Mesodermal cell (in vitro differentiated cells): ENCODE data around the gene DOCK1.

ENCODE experiments used
- H3K27ac ChIP-seq: 2 replicates; pipeline ENCODE4 v1.7.0; 2013; ENCODE audit warnings: mild to moderate bottlenecking, low read depth, low read length, moderate library complexity; ENCODE audit not compliant: severe bottlenecking
- H3K36me3 ChIP-seq: 2 replicates; pipeline ENCODE4 v1.7.1; 2013; ENCODE audit warnings: mild to moderate bottlenecking, low read length, moderate library complexity; ENCODE audit not compliant: control insufficient read depth, insufficient read depth
- H3K4me1 ChIP-seq: one replicate; pipeline ENCODE4 v1.7.1; 2013; ENCODE audit warnings: mild to moderate bottlenecking, low read length; ENCODE audit not compliant: insufficient read depth, control insufficient read depth, poor library complexity, severe bottlenecking
- H3K4me3 ChIP-seq: 2 replicates; pipeline ENCODE4 v1.7.0; 2013; ENCODE audit warnings: low read length, control low read depth, mild to moderate bottlenecking; ENCODE audit not compliant: insufficient read depth, poor library complexity, severe bottlenecking; ENCODE audit errors: extremely low read depth
- H3K9me3 ChIP-seq: 2 replicates; pipeline ENCODE4 v1.7.1; 2013; ENCODE audit warnings: mild to moderate bottlenecking, low read length, moderate library complexity; ENCODE audit not compliant: control insufficient read depth
- WGBS, 2 experiments: methylation state at CpG; one replicate each; pipeline ENCODE4 v1.1.5; 2013; ENCODE audit warnings: missing lambda C conversion rate in 2 of 2; ENCODE audit not compliant: insufficient coverage in 2 of 2; 5-methylcytosine and 5-hydroxymethylcytosine counted together

Gene DOCK1

DNA sequence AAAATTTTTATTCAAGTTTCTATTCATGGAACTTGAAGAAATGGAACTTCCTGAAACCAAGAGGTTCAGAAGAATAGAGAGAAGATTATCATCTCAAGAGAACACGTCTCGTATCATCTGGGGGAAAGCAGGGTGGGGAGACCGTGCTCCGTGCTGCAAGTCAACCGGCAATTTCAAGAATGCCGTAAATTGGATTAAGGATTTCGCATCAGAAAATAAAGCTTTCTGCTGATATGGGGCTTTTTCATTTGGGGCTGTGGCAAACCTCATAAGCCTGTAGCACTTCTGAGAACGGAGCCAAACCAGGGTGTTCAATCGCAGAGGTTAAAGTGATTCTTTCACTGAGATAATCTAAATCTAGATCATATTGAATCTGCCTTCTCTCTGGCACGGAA lies 493.7 kb downstream of the DOCK1 start:
- no peaks in the 10 kb centered on the region for H3K9me3 ChIP-seq
- no peak overlapping the region for H3K27ac ChIP-seq
- peaks cover 21% of the 10 kb centered on the region for H3K4me1 ChIP-seq
- WGBS, 2 experiments, result 65 to 66% methylated on average over 7 of the region's 10 CpGs
- no peak overlapping the region for H3K4me3 ChIP-seq
- H3K36me3 ChIP-seq, result peaks cover 10% of the 10 kb centered on the region

DNA sequence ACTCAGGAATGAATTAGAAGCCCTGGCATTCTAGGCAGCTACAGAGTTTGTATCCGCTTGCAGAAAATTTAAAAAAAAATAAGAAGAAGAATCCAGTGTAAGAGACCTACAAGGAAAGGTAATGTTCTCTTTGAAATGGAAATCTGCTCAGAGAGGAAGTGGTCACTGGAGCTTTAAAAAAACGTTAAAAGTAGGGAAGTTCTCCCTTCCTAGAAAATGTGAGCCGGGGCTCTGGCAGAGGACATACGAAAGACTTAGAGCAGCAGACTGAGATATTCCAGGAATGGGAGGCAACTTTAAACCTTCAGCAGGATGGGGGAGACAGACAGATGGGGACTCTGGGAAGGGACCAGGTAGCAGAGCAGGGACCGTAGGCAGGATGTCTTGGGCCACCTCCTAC lies 494.4 kb downstream of the DOCK1 start:
- Histone ChIP-seq H3K4me1 (peaks cover 21% of the 10 kb centered on the region), H3K4me3 (no peak overlapping the region), H3K36me3 (peaks cover 14% of the 10 kb centered on the region), H3K9me3 (no peaks in the 10 kb centered on the region), H3K27ac (peak overlapping the region; percentile 0)
- 56 to 75% methylated on average over 3 to 5 of the region's 5 CpGs for WGBS, 2 experiments

DNA sequence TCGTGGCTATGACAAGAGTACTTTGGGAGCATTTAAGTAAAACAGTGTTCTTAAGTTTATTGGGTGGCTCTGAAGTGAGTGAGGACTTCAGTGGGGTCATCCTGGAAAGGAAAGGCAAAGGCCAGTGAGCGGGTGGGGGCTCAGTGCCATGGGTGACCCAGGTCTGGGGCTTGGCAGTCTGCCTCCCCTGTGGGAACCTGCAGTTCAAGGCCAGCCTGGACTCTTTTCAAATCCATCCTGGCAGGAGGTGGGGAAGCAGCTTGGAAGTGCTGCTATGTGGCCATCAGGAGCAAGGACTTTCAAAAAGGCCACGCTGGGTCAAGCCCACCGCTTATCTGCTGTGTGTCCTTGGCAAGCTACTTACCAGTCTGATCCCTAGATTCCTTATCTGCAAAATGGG lies 495.0 kb downstream of the DOCK1 start:
- Histone ChIP-seq H3K36me3 (peaks cover 11% of the 10 kb centered on the region), H3K27ac (no peak overlapping the region), H3K9me3 (no peaks in the 10 kb centered on the region), H3K4me3 (no peak overlapping the region), H3K4me1 (peaks cover 21% of the 10 kb centered on the region)
- 95 to 100% methylated on average over 1 to 3 of the region's 4 CpGs for WGBS, 2 experiments

DNA sequence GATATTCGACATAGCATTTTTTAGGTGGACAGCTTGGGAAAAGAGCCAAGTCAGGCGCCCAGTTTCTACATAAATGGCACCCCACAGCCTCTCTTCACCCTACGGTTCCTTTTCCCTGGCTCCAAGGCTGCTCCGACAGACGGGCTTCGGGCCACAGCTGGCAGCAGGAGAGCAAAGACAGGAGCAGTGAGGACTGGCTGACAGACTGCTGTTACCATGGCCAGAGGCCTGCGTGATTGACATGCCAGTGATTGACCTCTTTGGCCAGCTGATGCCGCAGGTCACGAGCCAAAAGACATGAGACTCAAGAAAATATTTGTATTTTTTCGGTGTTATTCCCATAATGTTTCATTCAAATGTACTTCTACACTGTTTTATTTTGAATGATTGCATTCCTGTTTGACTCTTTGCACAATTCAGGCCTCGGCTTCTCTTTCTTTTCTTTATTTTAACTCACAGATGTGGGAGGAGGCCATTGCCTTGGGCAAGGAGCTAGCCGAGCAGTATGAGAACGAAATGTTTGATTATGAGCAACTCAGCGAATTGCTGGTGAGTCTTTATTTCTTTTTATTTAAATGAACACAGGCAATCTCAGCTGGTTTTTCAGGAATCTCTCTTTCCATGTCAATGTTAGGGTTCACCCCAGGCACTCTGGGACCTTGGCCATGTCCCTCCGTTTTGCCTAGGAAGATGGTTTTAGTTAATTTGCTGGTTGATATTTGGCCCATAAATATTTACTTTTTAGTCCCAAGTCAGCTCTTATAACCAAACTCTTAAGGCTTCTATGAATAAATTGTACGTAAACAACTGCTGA lies 497.6 kb downstream of the DOCK1 start:
- Histone ChIP-seq H3K27ac (no peak overlapping the region), H3K9me3 (no peaks in the 10 kb centered on the region), H3K4me3 (no peak overlapping the region), H3K36me3 (peaks cover 22% of the 10 kb centered on the region), H3K4me1 (peaks cover 20% of the 10 kb centered on the region)
- WGBS, 2 experiments, result 88 to 92% methylated on average over 10 to 11 of the region's 16 CpGs

DNA sequence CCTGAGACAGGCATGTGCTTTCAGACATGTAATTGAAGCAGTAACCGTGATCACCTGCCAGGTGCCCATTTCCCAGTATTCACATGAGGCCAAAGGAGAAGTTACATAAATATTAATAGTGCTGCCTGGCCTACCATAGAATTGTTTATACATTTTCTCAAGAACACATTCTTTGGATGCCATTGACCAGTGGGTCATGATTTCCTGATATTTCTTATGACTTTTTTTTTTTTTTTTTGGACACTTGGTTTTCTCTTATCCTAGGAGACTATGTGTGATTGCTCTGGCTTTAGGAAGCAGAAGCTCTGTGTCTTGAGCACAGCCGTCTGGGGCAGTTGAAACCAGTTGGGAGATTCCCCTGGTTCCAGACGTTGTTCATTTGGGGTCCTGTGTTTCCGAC lies 500.0 kb downstream of the DOCK1 start:
- Histone ChIP-seq H3K36me3 (peaks cover 22% of the 10 kb centered on the region), H3K4me3 (no peak overlapping the region), H3K4me1 (no peaks in the 10 kb centered on the region), H3K9me3 (no peaks in the 10 kb centered on the region), H3K27ac (no peak overlapping the region)
- 63 to 75% methylated on average over 1 to 3 of the region's 4 CpGs for WGBS, 2 experiments

DNA sequence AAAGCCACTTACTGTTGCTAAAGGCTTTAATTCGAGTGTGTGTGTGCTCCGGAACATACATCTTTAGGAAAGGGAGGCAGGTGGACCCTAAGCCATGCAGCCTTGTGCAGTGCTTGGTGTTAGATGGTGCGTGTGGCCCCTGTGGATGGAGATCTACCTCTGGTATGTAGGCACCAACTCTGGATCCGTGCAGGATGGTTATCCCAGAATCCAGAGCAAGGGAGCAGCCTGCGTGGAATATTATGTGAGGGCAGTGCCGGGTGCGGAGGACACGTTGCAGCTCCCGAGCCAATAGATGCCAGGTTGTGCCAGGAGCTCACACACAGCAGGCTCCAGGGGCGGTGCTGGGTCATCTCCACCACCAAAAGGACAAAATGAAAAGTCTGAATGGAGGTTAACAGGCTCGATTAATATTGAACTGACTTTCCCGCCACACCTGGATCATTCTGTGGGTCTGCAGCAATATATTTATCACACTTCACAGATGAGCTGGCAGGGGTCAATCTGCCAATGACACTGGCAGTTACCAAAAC lies 500.9 kb downstream of the DOCK1 start:
- 96 to 98% methylated on average over 11 to 12 of the region's 12 CpGs for WGBS, 2 experiments
- Histone ChIP-seq H3K27ac (no peak overlapping the region), H3K36me3 (peaks cover 28% of the 10 kb centered on the region), H3K9me3 (no peaks in the 10 kb centered on the region), H3K4me3 (no peak overlapping the region), H3K4me1 (no peaks in the 10 kb centered on the region)

DNA sequence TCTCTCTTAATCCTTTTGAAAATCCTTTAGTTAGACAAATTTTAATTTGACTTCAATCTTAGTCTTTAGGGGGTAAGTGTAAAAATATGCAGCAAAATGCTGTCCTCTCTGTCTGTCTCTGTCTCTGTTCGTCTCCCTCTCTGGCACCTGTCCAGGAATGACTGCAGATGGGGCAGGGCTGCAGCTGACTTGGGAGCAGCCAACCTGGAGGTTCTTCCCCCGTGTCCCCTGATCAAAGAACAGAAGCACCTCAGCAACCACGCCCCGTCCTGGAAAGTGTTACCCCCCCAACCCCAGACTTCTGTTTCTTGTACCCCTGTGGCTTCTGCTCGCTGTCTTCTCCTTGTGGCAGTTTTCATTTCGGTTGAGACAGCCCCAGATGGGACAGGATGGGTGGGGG lies 502.3 kb downstream of the DOCK1 start:
- 93 to 100% methylated on average over 3 to 4 of the region's 6 CpGs for WGBS, 2 experiments
- peaks cover 29% of the 10 kb centered on the region for H3K36me3 ChIP-seq
- no peaks in the 10 kb centered on the region for H3K9me3 ChIP-seq

DNA sequence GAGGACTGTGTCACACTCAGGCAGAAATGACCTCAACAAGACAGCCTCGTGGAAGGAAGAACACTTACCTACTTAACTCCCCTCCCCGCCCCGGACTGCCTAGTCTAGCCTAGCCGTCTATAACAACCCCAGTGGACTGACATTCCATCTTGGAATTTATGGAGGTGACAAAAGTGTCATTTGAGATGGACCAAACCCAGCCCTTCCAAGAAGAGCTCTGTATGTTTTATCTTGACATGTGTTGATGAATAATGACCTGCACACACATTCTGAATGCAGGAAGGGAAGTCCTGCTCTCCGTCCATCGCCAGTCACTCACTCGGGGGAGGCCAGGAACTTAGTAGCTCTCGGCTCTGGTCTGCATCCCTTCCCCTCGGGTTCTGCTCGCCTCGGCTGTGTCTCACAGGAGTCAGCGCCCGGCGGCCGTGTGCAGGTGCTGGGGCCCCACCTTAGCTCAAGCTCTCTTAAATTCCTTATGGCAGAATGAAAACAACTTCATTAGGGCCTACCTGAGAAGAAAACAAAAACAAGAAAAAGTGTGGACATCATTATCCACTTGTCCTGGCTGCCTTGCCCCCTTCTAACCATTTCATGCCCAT lies 503.0 kb downstream of the DOCK1 start:
- Histone ChIP-seq H3K4me1 (no peaks in the 10 kb centered on the region), H3K27ac (no peak overlapping the region), H3K36me3 (peaks cover 29% of the 10 kb centered on the region), H3K9me3 (no peaks in the 10 kb centered on the region), H3K4me3 (no peak overlapping the region)
- 95 to 96% methylated on average over 11 to 12 of the region's 15 CpGs for WGBS, 2 experiments

More for the DNA sequence above, 502.3 kb downstream of the DOCK1 start:
- Histone ChIP-seq H3K27ac (no peak overlapping the region), H3K4me1 (no peaks in the 10 kb centered on the region), H3K4me3 (no peak overlapping the region)

DNA sequence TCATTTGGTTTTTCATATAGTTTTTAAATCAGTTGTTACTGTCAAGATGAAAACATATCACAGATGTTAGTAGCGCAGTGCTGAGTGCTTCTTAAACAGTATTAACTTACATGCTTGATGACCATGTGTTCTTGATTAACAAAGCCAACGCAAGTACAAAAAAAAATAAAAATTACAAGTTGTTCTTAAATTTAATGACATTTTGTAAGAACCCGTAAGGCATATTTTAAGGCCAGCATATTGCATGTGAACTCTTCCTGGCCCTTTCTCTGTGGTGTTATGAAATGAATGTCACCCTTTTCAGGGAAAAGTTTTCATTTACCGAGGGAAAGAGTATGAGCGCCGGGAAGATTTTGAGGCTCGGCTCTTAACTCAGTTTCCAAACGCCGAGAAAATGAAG lies 503.5 kb downstream of the DOCK1 start:
- no peaks in the 10 kb centered on the region for H3K9me3 ChIP-seq
- no peak overlapping the region for H3K27ac ChIP-seq
- peaks cover 29% of the 10 kb centered on the region for H3K36me3 ChIP-seq
- no peak overlapping the region for H3K4me3 ChIP-seq
- no peaks in the 10 kb centered on the region for H3K4me1 ChIP-seq
- 93 to 98% methylated on average over 6 of the region's 9 CpGs for WGBS, 2 experiments

DNA sequence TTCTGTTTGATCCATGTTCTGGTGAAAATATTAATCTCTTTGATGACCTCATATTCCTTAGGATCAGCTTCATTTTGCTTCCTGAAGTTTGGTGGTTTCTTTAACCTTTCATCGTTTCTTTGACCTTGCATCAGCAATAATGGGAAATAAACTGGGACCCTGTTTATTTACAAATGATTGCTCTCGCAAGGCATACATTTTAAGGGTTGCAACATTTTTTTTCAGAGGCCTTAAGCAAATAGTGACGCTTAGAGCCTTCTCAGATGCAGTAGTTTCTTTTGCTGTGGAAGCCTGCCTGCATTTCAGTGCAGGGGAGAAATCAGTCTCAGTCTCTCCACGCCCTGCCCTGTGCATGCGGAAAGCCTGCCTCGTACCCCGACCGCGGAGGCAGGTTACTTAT lies 504.8 kb downstream of the DOCK1 start:
- no peak overlapping the region for H3K27ac ChIP-seq
- no peaks in the 10 kb centered on the region for H3K4me1 ChIP-seq
- H3K9me3 ChIP-seq, result no peaks in the 10 kb centered on the region
- 88 to 91% methylated on average over 3 to 5 of the region's 9 CpGs for WGBS, 2 experiments
- H3K4me3 ChIP-seq, result no peak overlapping the region
- H3K36me3 ChIP-seq, result peaks cover 23% of the 10 kb centered on the region

DNA sequence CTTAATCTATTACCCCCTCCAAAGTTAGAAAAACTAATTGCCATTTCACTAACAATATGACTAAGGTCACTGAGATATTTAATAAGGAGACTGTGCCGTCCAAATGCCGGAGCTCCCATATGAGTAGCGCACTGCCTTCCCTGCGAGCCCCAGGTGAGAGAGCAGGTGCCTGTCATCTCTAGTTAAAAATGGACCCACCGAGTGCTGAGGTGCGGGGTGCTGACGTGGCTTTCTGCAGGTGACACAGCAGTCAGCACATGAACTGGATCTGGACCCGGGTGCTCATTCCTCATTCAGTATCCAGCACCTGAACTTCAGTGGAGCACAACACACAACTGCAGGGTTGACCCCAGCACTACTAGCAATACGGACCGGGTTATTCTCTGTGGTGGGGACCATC lies 505.8 kb downstream of the DOCK1 start:
- no peak overlapping the region for H3K27ac ChIP-seq
- H3K4me3 ChIP-seq, result no peak overlapping the region
- WGBS, 2 experiments, result 97 to 98% methylated on average over 10 of the region's 10 CpGs
- H3K9me3 ChIP-seq, result no peaks in the 10 kb centered on the region
- H3K4me1 ChIP-seq, result no peaks in the 10 kb centered on the region
- peaks cover 21% of the 10 kb centered on the region for H3K36me3 ChIP-seq
